Measurements from ENCODE around the gene PCSK5. TPM values are rescaled to one million over a fixed set of nuclear protein-coding genes. Genes with fewer than 3 reads are reported as not detected.

PCSK5 gene
- total and polyA plus RNA-seq, 2 donors (not counting 1 experiment from before 2014, with no cell fraction given), result 0.09 TPM; not detected in 1

DNA sequence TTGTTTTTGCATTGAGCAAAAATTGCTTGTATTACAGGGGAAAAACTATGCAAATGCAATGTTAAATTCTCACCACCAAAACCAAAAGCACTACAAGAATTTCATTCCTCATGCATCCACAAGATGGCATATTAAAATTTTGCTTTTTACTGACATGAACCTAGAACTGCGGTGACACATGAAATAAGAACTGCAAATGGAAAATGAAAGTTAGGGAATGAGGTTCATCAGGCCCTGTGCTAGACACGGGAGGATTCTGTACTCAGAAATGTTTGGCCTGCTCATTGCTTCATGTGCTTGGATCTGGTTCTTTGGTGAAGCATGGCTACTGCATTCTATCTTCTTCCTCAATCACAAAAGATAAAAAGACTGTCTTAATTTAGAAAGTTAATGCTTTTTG, 512.9 kb downstream of the PCSK5 start:
- Histone ChIP-seq H3K4me3 (ENCODE audit: control extremely low read depth in 1 of 5, extremely low read depth in 1 of 5, insufficient read depth in 1 of 5, low read depth in 2 of 5, low read length in 4 of 5) (peak overlapping the region in 1 of 5 experiments; percentile 37), H3K9ac (ENCODE audit: low read length) (peak overlapping the region; percentile 29), H4K20me1 (ENCODE audit: control insufficient read depth, insufficient read depth, low read length, poor library complexity, severe bottlenecking) (no peaks in the 10 kb centered on the region), H3K79me2 (ENCODE audit: control insufficient read depth, insufficient read depth, low read length) (no peaks in the 10 kb centered on the region), H3K4me2 (replicated peaks; ENCODE audit: low read depth, low read length, poor library complexity, severe bottlenecking) (peak overlapping the region; percentile 65), H3K9me3 (ENCODE audit: control extremely low read depth in 1 of 3, control insufficient read depth in 2 of 3, insufficient read depth in 1 of 3, low read length in 2 of 3) (no peaks in the 10 kb centered on the region), H3K27ac (ENCODE audit: low read length in 2 of 2) (peak overlapping the region in 1 of 2 donors; percentile 20), H3K4me1 (ENCODE audit: control insufficient read depth in 2 of 2, insufficient read depth in 2 of 2, low read length in 2 of 2) (peaks cover 0 to 3% of the 10 kb centered on the region in 2 donors), H2AFZ (ENCODE audit: insufficient read depth, low read depth, low read length, poor library complexity, severe bottlenecking) (peak overlapping the region; percentile 76), H3K27me3 (replicated peaks in 1 of 4; ENCODE audit: control extremely low read depth in 1 of 4, control insufficient read depth in 3 of 4, insufficient read depth in 4 of 4, low read length in 3 of 4) (no peaks in the 10 kb centered on the region), H3K36me3 (replicated peaks in 1 of 2; ENCODE audit: control extremely low read depth in 1 of 2, control insufficient read depth in 1 of 2, extremely low read depth in 1 of 2, insufficient read depth in 2 of 2, low read length in 1 of 2) (no peaks in the 10 kb centered on the region)
- H3K27me3 Mint-ChIP-seq, result no peaks in the 10 kb centered on the region
- intact Hi-C loops (cut with micrococcal nuclease), result loop anchor here (1.0 to 5.0 kb wide), 4 partner anchors 9 to 584 kb away; partner anchors contain the start of gene RFK
- H3K4me1 Mint-ChIP-seq, result peaks cover 12% of the 10 kb centered on the region
- no peak for TF ChIP-seq EZH2 (IDR thresholded peaks at IDR 0.05; ENCODE audit: borderline replicate concordance, insufficient read depth, low read depth, low read length, poor library complexity, severe bottlenecking)
- TF ChIP-seq, protein P1, sequence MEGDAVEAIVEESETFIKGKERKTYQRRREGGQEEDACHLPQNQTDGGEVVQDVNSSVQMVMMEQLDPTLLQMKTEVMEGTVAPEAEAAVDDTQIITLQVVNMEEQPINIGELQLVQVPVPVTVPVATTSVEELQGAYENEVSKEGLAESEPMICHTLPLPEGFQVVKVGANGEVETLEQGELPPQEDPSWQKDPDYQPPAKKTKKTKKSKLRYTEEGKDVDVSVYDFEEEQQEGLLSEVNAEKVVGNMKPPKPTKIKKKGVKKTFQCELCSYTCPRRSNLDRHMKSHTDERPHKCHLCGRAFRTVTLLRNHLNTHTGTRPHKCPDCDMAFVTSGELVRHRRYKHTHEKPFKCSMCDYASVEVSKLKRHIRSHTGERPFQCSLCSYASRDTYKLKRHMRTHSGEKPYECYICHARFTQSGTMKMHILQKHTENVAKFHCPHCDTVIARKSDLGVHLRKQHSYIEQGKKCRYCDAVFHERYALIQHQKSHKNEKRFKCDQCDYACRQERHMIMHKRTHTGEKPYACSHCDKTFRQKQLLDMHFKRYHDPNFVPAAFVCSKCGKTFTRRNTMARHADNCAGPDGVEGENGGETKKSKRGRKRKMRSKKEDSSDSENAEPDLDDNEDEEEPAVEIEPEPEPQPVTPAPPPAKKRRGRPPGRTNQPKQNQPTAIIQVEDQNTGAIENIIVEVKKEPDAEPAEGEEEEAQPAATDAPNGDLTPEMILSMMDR (IDR thresholded peaks at IDR 0.05), result peak; percentile 73
- no peaks in the 10 kb centered on the region for H3K9me3 Mint-ChIP-seq (ENCODE audit: insufficient read depth)
- H3K4me3 Mint-ChIP-seq, result peak overlapping the region; percentile 40
- CTCF ChIA-PET, result interaction anchor here (1.0 to 2.0 kb wide), 3 partner anchors 8 to 303 kb away, joined by 3 to 7 read pairs (median 3); no protein-coding TSS in a partner anchor
- 0% methylated on average over 1 of the region's 2 CpGs for WGBS (ENCODE audit: insufficient coverage)
- peak overlapping the region; percentile 10 for H3K27ac Mint-ChIP-seq
- DNase-seq (peak; percentile 70), ATAC-seq (ENCODE audit: low read depth) (peak; percentile 69)
- POLR2A ChIA-PET, result no interaction called here

DNA sequence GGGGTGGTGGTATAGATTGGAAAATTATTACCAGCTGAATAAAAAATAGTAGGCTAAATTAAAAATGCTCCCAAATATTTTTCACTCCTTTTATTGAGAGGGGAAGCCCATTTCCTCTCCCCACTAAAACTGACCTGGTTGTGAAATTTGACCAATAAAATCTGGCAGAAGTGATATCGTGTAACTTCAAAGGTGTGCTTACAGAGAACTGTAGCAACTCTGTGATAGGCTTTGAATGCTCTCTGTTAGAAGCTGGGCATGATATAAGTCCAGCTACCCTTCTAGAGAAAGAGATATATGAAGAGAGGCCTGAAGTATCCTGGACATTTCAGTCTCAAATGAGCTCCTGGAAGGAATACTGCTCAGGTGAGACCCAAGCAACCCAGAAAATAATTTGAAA, 513.9 kb downstream of the PCSK5 start:
- H3K27ac ChIP-seq (ENCODE audit: low read length in 2 of 2), result no peak overlapping the region
- intact Hi-C loops (cut with micrococcal nuclease), result loop anchor here (5.0 kb wide), 1 partner anchor 583 kb away; no protein-coding TSS in a partner anchor
- no peak overlapping the region for H3K4me2 ChIP-seq (replicated peaks; ENCODE audit: low read depth, low read length, poor library complexity, severe bottlenecking)
- no peaks in the 10 kb centered on the region for H3K27me3 ChIP-seq (replicated peaks in 1 of 4; ENCODE audit: control extremely low read depth in 1 of 4, control insufficient read depth in 3 of 4, insufficient read depth in 4 of 4, low read length in 3 of 4)
- no peak overlapping the region for H3K4me3 Mint-ChIP-seq
- no peak overlapping the region for H3K9ac ChIP-seq (ENCODE audit: low read length)
- DNase-seq (no peak), ATAC-seq (ENCODE audit: low read depth) (no peak)
- WGBS (ENCODE audit: insufficient coverage), result 60% methylated on average over 1 of the region's 1 CpG
- H3K4me1 ChIP-seq (ENCODE audit: control insufficient read depth in 2 of 2, insufficient read depth in 2 of 2, low read length in 2 of 2), result peaks cover 0 to 3% of the 10 kb centered on the region in 2 donors
- H3K27me3 Mint-ChIP-seq, result no peaks in the 10 kb centered on the region
- no peaks in the 10 kb centered on the region for H3K9me3 ChIP-seq (ENCODE audit: control extremely low read depth in 1 of 3, control insufficient read depth in 2 of 3, insufficient read depth in 1 of 3, low read length in 2 of 3)
- no peaks in the 10 kb centered on the region for H3K79me2 ChIP-seq (ENCODE audit: control insufficient read depth, insufficient read depth, low read length)
- no peak overlapping the region for H3K27ac Mint-ChIP-seq
- peaks cover 17% of the 10 kb centered on the region for H3K4me1 Mint-ChIP-seq
- no peaks in the 10 kb centered on the region for H3K36me3 ChIP-seq (replicated peaks in 1 of 2; ENCODE audit: control extremely low read depth in 1 of 2, control insufficient read depth in 1 of 2, extremely low read depth in 1 of 2, insufficient read depth in 2 of 2, low read length in 1 of 2)
- CTCF ChIA-PET, result interaction anchor here (0.5 to 4.1 kb wide), 9 partner anchors 10 to 1841 kb away, joined by 3 to 17 read pairs (median 4); partner anchors contain the start of genes GCNT1 and RFK
- TF ChIP-seq, protein P1 (IDR thresholded peaks at IDR 0.05), result no peak
- no peak for TF ChIP-seq EZH2 (IDR thresholded peaks at IDR 0.05; ENCODE audit: borderline replicate concordance, insufficient read depth, low read depth, low read length, poor library complexity, severe bottlenecking)
- no peaks in the 10 kb centered on the region for H3K9me3 Mint-ChIP-seq (ENCODE audit: insufficient read depth)
- H3K4me3 ChIP-seq (ENCODE audit: control extremely low read depth in 1 of 5, extremely low read depth in 1 of 5, insufficient read depth in 1 of 5, low read depth in 2 of 5, low read length in 4 of 5), result no peak overlapping the region
- no peak overlapping the region for H2AFZ ChIP-seq (ENCODE audit: insufficient read depth, low read depth, low read length, poor library complexity, severe bottlenecking)
- POLR2A ChIA-PET, result no interaction called here
- no peaks in the 10 kb centered on the region for H4K20me1 ChIP-seq (ENCODE audit: control insufficient read depth, insufficient read depth, low read length, poor library complexity, severe bottlenecking)
